Panc1 (cell line): ENCODE measurements around the gene KRT9. TPM values are rescaled to one million over a fixed set of nuclear protein-coding genes. Genes with fewer than 3 reads are reported as not detected.

Source experiments
- ATAC-seq: fragments of 200-7000 bp; cut with Tn5 transposase; 2 replicates; pipeline ENCODE4 v1.9.1; 2020; ENCODE audit warnings: mild to moderate bottlenecking, moderate library complexity
- BruUV-seq: library from RNA; stranded (reverse); fragments of 400-500 nt; replicated peaks from 2 replicates; lab custom pipeline; 2021; lab: Mats Ljungman, UMichigan
- CTCF ChIA-PET: fragments of 300-600 bp; sonication (Branson Sonifier 250); formaldehyde crosslinking; loops from one replicate; lab custom pipeline; 2022; ENCODE audit warnings: antibody characterized with exemption; lab: Charles Lee
- POLR2A ChIA-PET: fragments of 300-600 bp; sonication (Branson Sonifier 250); formaldehyde crosslinking; loops from one replicate; lab custom pipeline; 2022; ENCODE audit warnings: antibody characterized with exemption; lab: Charles Lee
- DNase-seq: peaks from one replicate; pipeline ENCODE4 v3.0.0-alpha.2; 2010; ENCODE audit warnings: low read depth, low spot score
- H3K27ac ChIP-seq: 2 replicates; pipeline ENCODE4 v1.5.1; 2011; ENCODE audit warnings: mild to moderate bottlenecking, low read length, inconsistent platforms
- H3K27me3 ChIP-seq: fragments of 200-500 bp; sonication (Bioruptor generic); 2 replicates; pipeline ENCODE4 v1.6.0; 2014; ENCODE audit warnings: low read length, inconsistent platforms; ENCODE audit not compliant: control insufficient read depth, insufficient read depth
- H3K36me3 ChIP-seq: fragments of 200-500 bp; sonication (Bioruptor generic); 2 replicates; pipeline ENCODE4 v1.5.1; 2014; ENCODE audit warnings: inconsistent platforms, mild to moderate bottlenecking, low read length, moderate library complexity; ENCODE audit not compliant: control insufficient read depth, insufficient read depth
- H3K4me1 ChIP-seq: 2 replicates; pipeline ENCODE4 v1.5.1; 2011; ENCODE audit warnings: inconsistent platforms, mild to moderate bottlenecking, low read length, moderate library complexity; ENCODE audit not compliant: control insufficient read depth, insufficient read depth
- H3K4me3 ChIP-seq, 2 experiments: 2 replicates each; pipeline ENCODE4 v1.5.1; 2011 to 2012; ENCODE audit warnings: low read depth in 2 of 2, low read length in 2 of 2, mild to moderate bottlenecking in 2 of 2, inconsistent platforms in 1 of 2, moderate library complexity in 1 of 2
- H3K9me3 ChIP-seq: fragments of 200-500 bp; sonication (Bioruptor generic); 2 replicates; pipeline ENCODE4 v1.5.1; 2014; ENCODE audit warnings: low read depth, mild to moderate bottlenecking, inconsistent platforms, low read length, moderate library complexity; ENCODE audit not compliant: control insufficient read depth, insufficient read depth
- CTCF ChIP-seq: fragments of 450-650 bp; IDR thresholded peaks from 2 replicates; pipeline ENCODE4 v1.5.1; 2017; ENCODE audit warnings: mild to moderate bottlenecking
- POLR2AphosphoS5 ChIP-seq: IDR thresholded peaks from 2 replicates; pipeline ENCODE4 v1.6.1; 2012; ENCODE audit warnings: mild to moderate bottlenecking, low read depth, low read length, moderate library complexity
- REST ChIP-seq, 2 experiments: IDR thresholded peaks; 2 replicates each; pipeline ENCODE4 v1.6.1; 2011 to 2012; ENCODE audit warnings: low read depth in 2 of 2, control low read depth in 1 of 2, low read length in 1 of 2, mild to moderate bottlenecking in 1 of 2, moderate library complexity in 1 of 2; ENCODE audit not compliant: insufficient read depth in 1 of 2
- SIN3A ChIP-seq: IDR thresholded peaks from 2 replicates; pipeline ENCODE4 v1.6.1; 2012; ENCODE audit warnings: low read depth, mild to moderate bottlenecking, low read length, moderate library complexity, borderline replicate concordance; ENCODE audit not compliant: insufficient read depth
- TCF7L2 ChIP-seq: IDR thresholded peaks from 2 replicates; pipeline ENCODE4 v1.6.1; 2011; ENCODE audit warnings: mild to moderate bottlenecking, low read depth, low read length, inconsistent platforms
- in situ Hi-C: cut with HindIII; loops from 2 replicates; pipeline ENCODE4 v1.10.0; 2016; ENCODE audit warnings: low sequenced_read_pairs, low pct_unique_long_range_greater_than_20kb
- intact Hi-C: fragments of 100-400 bp; cut with micrococcal nuclease; formaldehyde crosslinking; loops from one replicate; pipeline ENCODE4 v1.10.0; 2022; ENCODE audit not compliant: unreplicated experiment
- total RNA-seq: library from RNA; stranded (reverse); gene quantifications from one replicate; pipeline ENCODE4 v1.2.1, GENCODE V29; 2021; ENCODE audit not compliant: unreplicated experiment

Gene KRT9
- total RNA-seq, 1 experiment from 2014 or later: not detected

GRCh38 chr17:41518031-41518430 is 53.8 kb downstream of the KRT9 start:
- Histone ChIP-seq H3K27ac (peak overlapping the region; percentile 96), H3K27me3 (no peaks in the 10 kb centered on the region), H3K9me3 (no peaks in the 10 kb centered on the region), H3K4me3 (peak overlapping the region in 1 of 2 experiments; percentile 9; a peak in 1 of 4 replicates), H3K36me3 (peaks cover under 1% of the 10 kb centered on the region; the same call in 1 of the 2 replicates), H3K4me1 (peaks cover 64% of the 10 kb centered on the region)
- no peak for TF ChIP-seq REST (IDR thresholded peaks at IDR 0.05; ENCODE audit: insufficient read depth in 1 of 2, low read depth in 2 of 2, low read length in 1 of 2)
- TF ChIP-seq CTCF: no peak
- no peak for TF ChIP-seq SIN3A
- TF ChIP-seq POLR2AphosphoS5: no peak
- TF ChIP-seq TCF7L2: no peak
- no peak for DNase-seq
- in situ Hi-C loops (no loop called here), intact Hi-C loops (no loop called here)
- ChIA-PET CTCF (interaction anchor here (1.1 kb wide), 1 partner anchor 767 kb away, joined by 5 read pairs; no protein-coding TSS in a partner anchor), POLR2A (interaction anchor here (0.6 kb wide), 2 partner anchors 10 to 110 kb away, joined by 6 to 8 read pairs; no protein-coding TSS in a partner anchor)
- no TSS peak for BruUV-seq
- ATAC-seq: no peak

GRCh38 chr17:41516830-41517283 is 55.0 kb downstream of the KRT9 start:
- intact Hi-C loops (no loop called here), in situ Hi-C loops (no loop called here)
- CTCF ChIA-PET: no interaction called here
- H3K27me3 ChIP-seq: no peaks in the 10 kb centered on the region
- H3K9me3 ChIP-seq: no peaks in the 10 kb centered on the region
- no TSS peak for BruUV-seq
- no peak for ATAC-seq
- peak overlapping the region; percentile 96 for H3K27ac ChIP-seq
- no peak for TF ChIP-seq POLR2AphosphoS5
- TF ChIP-seq REST (IDR thresholded peaks at IDR 0.05; ENCODE audit: insufficient read depth in 1 of 2, low read depth in 2 of 2, low read length in 1 of 2): no peak
- TF ChIP-seq CTCF: no peak
- no peak for TF ChIP-seq SIN3A
- TF ChIP-seq TCF7L2: no peak
- no peak for DNase-seq
- POLR2A ChIA-PET: interaction anchor here (0.5 kb wide), 1 partner anchor 815 kb away, joined by 3 read pairs; no protein-coding TSS in a partner anchor
- H3K4me3 ChIP-seq: no peak overlapping the region
- H3K4me1 ChIP-seq: peaks cover 52% of the 10 kb centered on the region
- H3K36me3 ChIP-seq: no peaks in the 10 kb centered on the region
